IPS-15b (cell line): ENCODE results near the gene YBX3.

Experiments
- H3K27me3 ChIP-seq: one replicate; pipeline ENCODE4 v1.6.1; 2013; ENCODE audit warnings: low read length; ENCODE audit not compliant: control insufficient read depth, insufficient read depth
- H3K36me3 ChIP-seq: one replicate; pipeline ENCODE4 v1.6.1; 2013; ENCODE audit warnings: low read length; ENCODE audit not compliant: control insufficient read depth, insufficient read depth
- H3K4me1 ChIP-seq: one replicate; pipeline ENCODE4 v1.6.1; 2013; ENCODE audit warnings: mild to moderate bottlenecking, low read length; ENCODE audit not compliant: control insufficient read depth, insufficient read depth
- H3K4me3 ChIP-seq: one replicate; pipeline ENCODE4 v1.5.1; 2013; ENCODE audit warnings: low read depth, low read length
- H3K9ac ChIP-seq: one replicate; pipeline ENCODE4 v1.6.1; 2013; ENCODE audit warnings: low read depth, mild to moderate bottlenecking, low read length
- H3K9me3 ChIP-seq: one replicate; pipeline ENCODE4 v1.6.1; 2013; ENCODE audit warnings: mild to moderate bottlenecking, low read length; ENCODE audit not compliant: control insufficient read depth, insufficient read depth

The YBX3 gene

DNA sequence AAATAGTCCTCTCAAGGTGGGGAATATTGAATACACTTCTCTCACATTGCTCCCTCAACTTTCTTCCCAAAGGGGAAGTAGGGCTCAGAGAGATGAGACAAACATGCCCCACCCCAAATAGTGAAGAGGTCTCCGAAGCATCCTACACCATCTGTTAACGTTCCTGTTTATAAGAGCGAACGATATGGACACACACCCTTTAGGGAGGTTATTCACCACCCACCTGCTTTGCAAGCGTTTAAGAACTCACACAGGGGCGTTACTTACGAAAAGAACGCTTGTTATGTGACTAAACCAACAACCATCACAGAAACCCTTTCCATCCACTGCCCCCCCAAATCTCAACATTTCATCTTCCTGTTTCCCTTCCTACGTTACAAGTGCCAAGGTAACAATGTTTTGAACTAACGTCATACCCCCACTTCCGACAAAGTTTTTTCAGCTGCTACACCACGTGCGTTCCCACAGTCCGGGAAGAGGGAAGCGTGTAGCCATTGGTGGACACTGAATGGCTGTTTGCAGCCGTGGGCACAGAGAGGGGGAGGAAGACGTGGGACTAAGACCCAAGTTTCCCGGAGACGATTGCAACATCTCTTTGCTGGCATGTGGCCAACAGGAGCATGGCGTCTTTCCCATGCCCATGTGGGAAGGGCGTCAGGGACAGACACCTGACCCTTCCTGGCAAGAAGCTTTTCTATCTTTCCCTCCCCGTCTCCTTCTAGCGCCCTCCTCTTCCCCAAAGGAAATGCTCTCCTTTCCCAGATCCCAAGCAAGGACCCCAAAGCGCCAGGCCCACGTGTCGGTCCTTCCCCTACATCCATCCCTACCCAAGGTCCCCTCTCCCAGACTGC is 1.2 kb downstream of the YBX3 start:
- Histone ChIP-seq H3K4me1 (peaks cover 35% of the 10 kb centered on the region), H3K4me3 (peak overlapping the region; percentile 93), H3K9ac (peak overlapping the region; percentile 84), H3K36me3 (no peaks in the 10 kb centered on the region), H3K27me3 (peaks cover 12% of the 10 kb centered on the region), H3K9me3 (no peaks in the 10 kb centered on the region)

DNA sequence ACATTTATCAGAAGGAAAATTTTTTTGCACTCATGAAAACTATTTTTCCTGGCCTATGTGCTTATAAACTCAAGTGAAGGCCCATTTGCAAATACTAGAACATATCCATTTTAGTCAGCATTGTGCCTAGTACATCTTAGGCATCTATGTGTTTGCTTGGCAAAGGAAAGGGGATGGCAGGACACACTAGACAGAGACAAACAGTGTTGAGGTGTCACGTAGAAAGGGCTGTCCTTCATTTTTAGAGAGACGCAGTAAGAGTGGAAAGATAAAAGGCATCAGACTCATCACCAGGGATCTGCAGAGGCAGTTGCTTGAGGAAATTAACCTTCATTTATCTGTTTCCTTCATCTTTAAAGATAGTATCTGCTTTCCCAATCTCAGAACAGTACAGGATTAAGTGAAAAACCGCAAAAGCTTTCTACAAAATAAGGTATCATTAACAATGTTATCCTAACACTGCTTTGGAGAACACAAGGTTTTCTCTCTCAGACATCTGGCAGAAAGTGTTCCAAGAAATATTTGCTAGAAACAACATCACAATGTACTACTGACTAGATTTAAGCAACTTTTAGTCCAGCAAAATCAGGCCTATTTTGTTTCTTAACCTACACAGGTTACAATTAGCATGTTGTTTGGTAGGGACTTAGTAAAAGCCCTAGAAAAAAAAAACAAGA is 2.0 kb downstream of the YBX3 start:
- H3K4me1 ChIP-seq, result peaks cover 37% of the 10 kb centered on the region
- no peak overlapping the region for H3K9ac ChIP-seq

DNA sequence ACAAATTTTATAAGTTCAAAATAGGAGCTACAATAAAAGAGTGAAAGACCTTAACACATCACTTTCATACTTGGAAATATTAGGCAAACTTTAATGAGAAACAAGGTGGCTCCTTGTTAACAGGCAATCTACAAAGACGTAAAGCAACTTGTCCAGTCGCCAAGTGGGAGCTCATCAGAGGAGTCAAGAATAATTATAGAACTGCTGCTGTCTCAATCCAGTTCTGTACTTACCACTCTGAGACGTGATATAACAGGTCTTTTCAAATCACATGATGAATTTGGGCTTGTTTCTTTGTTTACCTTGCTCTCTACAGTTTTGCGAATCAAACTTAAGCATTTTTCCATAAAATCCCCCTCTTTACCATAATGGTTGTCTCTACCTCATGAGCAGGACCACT is 3.6 kb downstream of the YBX3 start:
- H3K9ac ChIP-seq, result no peak overlapping the region
- H3K4me1 ChIP-seq, result peaks cover 37% of the 10 kb centered on the region
- H3K9me3 ChIP-seq, result no peaks in the 10 kb centered on the region
- peaks cover 8% of the 10 kb centered on the region for H3K27me3 ChIP-seq
- H3K4me3 ChIP-seq, result no peak overlapping the region
- H3K36me3 ChIP-seq, result no peaks in the 10 kb centered on the region

More for the DNA sequence above, 2.0 kb downstream of the YBX3 start:
- Histone ChIP-seq H3K36me3 (no peaks in the 10 kb centered on the region), H3K9me3 (no peaks in the 10 kb centered on the region), H3K27me3 (peaks cover 12% of the 10 kb centered on the region), H3K4me3 (peak overlapping the region; percentile 93)

DNA sequence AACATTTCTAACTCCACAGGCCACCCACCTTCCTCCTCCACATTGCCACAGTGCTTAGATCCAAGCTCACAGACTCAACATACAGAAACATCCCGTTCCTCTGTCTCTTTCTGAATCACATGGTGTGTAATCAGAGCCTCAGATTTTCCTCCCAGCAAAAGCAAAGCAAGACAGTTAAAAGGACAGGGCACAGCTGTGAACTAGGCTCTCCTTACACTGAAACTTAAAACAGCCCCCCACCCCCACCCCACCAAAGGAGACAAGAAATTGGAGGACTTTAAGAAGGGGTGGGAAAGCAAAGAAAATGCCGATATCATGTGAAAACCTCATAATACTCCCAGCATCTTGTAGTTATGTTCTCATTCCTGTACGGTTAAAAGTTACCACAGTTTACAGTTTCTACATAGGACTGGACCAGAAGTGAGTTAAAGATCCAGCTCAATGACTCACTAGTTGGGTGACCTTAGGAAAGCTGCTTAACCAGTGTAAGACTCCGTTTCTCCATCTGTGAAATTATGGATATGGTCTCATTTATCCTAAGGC is 4.8 kb downstream of the YBX3 start:
- H3K9ac ChIP-seq, result no peak overlapping the region
- H3K4me3 ChIP-seq, result no peak overlapping the region
- peaks cover 37% of the 10 kb centered on the region for H3K4me1 ChIP-seq
- H3K27me3 ChIP-seq, result no peaks in the 10 kb centered on the region
- no peaks in the 10 kb centered on the region for H3K9me3 ChIP-seq
- H3K36me3 ChIP-seq, result no peaks in the 10 kb centered on the region

DNA sequence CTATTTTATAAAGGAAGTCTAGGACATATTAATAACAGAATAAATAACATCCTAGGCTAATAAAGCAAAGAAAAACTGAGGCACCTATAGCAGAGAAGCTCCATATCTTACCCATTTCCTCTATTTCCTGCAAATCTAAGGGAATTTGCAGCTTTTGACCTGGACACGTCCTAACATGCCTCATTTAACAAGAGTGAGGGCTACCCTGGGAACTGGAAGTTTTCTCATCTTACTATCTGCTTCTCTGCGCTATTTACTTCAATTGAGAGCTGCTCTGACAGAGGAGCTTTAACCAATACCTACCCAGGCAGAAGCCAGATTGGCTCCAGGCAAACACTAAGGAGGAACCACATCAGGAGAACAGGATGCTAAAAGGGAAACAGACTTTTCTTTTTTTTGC is 5.7 kb downstream of the YBX3 start:
- peaks cover 37% of the 10 kb centered on the region for H3K4me1 ChIP-seq
- no peak overlapping the region for H3K4me3 ChIP-seq
- H3K9me3 ChIP-seq, result no peaks in the 10 kb centered on the region
- H3K36me3 ChIP-seq, result no peaks in the 10 kb centered on the region
- H3K27me3 ChIP-seq, result no peaks in the 10 kb centered on the region
- H3K9ac ChIP-seq, result no peak overlapping the region

DNA sequence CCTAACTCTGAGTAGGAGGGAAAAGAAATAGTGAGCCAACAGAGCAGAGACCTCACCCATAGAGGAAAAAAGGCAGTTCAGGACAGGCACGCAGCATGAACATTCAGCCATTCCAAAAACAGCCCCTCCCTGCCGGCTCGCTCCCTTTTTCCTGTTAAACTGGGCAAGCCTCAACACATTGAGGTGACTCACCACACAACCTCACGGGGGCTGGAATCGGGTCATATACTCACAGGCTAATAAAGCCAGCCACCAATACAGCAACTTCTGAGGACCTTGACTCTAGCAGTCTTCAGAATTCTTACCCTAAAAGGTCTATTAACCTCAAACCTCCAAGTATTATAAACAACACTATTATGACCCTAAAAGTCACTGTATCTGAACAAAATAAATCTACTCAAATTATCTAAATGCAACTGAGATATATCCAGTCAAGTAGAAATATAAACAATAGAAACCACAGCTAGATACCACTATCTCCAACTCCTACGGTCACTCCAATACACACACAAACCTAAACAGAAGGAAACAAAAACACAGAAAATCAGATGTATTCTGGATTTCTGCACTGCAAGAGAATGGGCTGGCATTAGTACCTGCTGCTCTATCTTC is 6.3 kb downstream of the YBX3 start:
- Histone ChIP-seq H3K36me3 (peaks cover 3% of the 10 kb centered on the region), H3K9ac (no peak overlapping the region), H3K9me3 (no peaks in the 10 kb centered on the region), H3K27me3 (no peaks in the 10 kb centered on the region), H3K4me3 (no peak overlapping the region), H3K4me1 (peaks cover 37% of the 10 kb centered on the region)

DNA sequence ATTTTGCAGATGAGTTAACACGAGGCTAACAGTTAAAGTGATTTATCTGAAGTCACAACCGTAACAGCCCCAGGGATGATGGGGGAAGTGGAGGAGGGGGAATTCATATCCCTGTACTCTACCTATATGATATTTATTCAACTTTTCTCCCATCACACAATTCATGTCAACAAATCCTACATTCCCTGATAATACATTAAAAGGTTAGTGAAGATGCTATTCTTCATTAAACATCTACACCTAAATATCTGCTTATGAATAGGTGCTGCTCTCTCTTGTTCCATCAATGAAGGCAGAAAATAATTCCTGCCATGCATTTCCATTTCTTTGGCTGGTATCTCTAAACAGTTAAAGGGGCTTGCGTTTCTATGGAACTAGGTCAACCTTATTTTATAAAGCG is 6.8 kb downstream of the YBX3 start:
- Histone ChIP-seq H3K4me1 (peaks cover 36% of the 10 kb centered on the region), H3K4me3 (no peak overlapping the region), H3K9ac (no peak overlapping the region), H3K27me3 (no peaks in the 10 kb centered on the region), H3K36me3 (peaks cover 3% of the 10 kb centered on the region), H3K9me3 (no peaks in the 10 kb centered on the region)

DNA sequence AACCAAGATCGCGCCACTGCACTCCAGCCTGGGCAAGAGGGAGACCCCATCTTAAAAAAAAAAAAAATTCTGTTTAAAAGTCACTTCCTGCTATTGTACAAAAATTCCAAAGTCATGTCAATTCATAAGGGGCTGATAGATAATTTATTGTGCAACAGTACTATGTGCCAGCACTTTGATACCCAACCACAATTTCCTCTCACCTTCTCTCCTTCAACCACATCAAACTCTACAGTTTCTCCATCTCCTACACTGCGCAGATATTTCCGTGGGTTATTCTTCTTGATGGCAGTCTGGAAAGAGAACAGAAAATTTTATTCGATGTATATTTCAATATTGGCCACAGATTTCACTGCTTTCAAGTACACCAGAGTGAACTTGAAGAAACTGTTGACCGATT is 7.6 kb downstream of the YBX3 start:
- Histone ChIP-seq H3K27me3 (no peaks in the 10 kb centered on the region), H3K4me1 (peaks cover 29% of the 10 kb centered on the region), H3K9ac (no peak overlapping the region), H3K36me3 (peaks cover 3% of the 10 kb centered on the region), H3K9me3 (no peaks in the 10 kb centered on the region), H3K4me3 (no peak overlapping the region)

DNA sequence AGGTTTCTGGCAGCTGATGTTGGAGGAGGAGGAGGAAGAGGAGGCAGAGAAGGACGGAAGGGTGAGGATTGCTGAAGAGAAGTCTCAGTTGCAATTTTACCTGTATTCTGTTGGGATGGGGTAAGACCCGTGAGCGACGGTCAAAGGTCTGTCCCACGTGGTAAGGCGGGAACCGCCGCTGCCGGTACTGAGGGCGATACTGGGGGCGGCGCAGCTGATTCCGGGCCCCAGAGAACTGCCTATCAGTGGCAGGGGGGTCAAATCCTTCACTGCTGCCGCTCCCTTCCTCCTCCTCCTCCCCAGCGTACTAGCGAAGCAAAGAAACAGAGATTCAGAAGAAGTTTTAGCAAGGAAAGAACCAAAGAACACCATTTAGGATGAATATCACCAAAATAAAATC is 13.3 kb downstream of the YBX3 start:
- H3K36me3 ChIP-seq, result peaks cover 22% of the 10 kb centered on the region
- H3K9ac ChIP-seq, result no peak overlapping the region
- no peaks in the 10 kb centered on the region for H3K27me3 ChIP-seq
- H3K9me3 ChIP-seq, result no peaks in the 10 kb centered on the region
- no peak overlapping the region for H3K4me3 ChIP-seq
- no peaks in the 10 kb centered on the region for H3K4me1 ChIP-seq

DNA sequence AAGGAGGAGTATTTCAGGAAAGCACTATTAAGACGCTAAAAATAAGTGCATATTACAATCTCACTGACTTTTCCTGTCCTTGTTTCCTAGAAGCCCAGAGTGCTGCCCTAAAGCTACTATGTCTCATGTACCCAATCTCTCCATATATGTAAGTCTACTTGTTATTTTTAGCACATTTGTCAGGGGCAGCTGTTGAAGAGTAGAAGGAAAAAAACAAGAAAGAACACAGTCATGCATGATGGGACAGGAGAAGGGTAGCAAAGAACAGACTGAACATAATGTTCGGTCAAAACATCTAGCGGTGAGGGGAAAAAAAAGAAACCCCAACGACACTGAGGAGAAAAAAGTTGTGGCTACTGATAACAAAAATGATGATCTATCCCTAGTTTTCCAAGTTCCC is 14.3 kb downstream of the YBX3 start:
- peaks cover 28% of the 10 kb centered on the region for H3K36me3 ChIP-seq
- no peaks in the 10 kb centered on the region for H3K9me3 ChIP-seq
- H3K4me3 ChIP-seq, result no peak overlapping the region

DNA sequence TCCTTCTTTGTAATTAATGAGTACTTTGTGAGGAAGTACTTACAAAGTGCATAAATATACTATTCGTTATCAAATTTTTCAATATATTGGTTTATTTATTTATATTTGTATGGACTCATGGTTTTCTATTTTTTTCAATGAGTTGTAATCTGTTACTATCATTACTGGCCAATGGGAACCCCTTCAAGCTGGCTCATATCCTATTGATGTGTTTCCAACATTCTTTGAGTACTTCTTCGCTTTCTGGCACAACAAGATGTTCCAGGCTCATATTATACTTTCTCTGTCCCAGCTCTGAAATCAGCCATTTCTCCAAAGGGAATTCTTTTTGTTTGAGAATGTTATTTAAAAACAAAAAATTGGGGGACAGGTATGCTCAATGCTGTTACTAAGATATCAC is 17.5 kb downstream of the YBX3 start:
- no peaks in the 10 kb centered on the region for H3K27me3 ChIP-seq
- H3K9ac ChIP-seq, result no peak overlapping the region
- no peaks in the 10 kb centered on the region for H3K9me3 ChIP-seq
- H3K4me3 ChIP-seq, result no peak overlapping the region
- no peaks in the 10 kb centered on the region for H3K4me1 ChIP-seq
- H3K36me3 ChIP-seq, result peaks cover 38% of the 10 kb centered on the region

More for the DNA sequence above, 14.3 kb downstream of the YBX3 start:
- H3K27me3 ChIP-seq, result no peaks in the 10 kb centered on the region
- no peak overlapping the region for H3K9ac ChIP-seq
- no peaks in the 10 kb centered on the region for H3K4me1 ChIP-seq
